GM12891 (cell line): ENCODE data around the gene SNRNP35.
"Not testable (repeated sequence)": the region's sequence is repeated elsewhere in the genome, so short reads cannot be mapped to it uniquely, and the experiment has no call there.

Experiments
- DNase-seq: peaks from one replicate; pipeline ENCODE4 v3.0.0; 2011; ENCODE audit warnings: low spot score; ENCODE audit not compliant: insufficient read length
- FAIRE-seq: peaks from 2 replicates; lab custom pipeline; 2011; peaks lifted over from hg19 to GRCh38; lab: Jason Lieb, UNC
- PAX5 ChIP-seq: IDR thresholded peaks from 2 replicates; pipeline ENCODE4 v1.6.1; 2011; ENCODE audit warnings: low read length, moderate library complexity, mild to moderate bottlenecking; ENCODE audit not compliant: insufficient read depth, severe bottlenecking
- POLR2A ChIP-seq: IDR thresholded peaks from 2 replicates; pipeline ENCODE4 v1.6.1; 2011; ENCODE audit warnings: low read depth, low read length, control low read depth
- POLR2AphosphoS5 ChIP-seq: IDR thresholded peaks from 2 replicates; pipeline ENCODE4 v1.6.1; 2011; ENCODE audit warnings: low read depth, low read length, control low read depth
- POU2F2 ChIP-seq: IDR thresholded peaks from 2 replicates; pipeline ENCODE4 v1.6.1; 2011; ENCODE audit warnings: low read depth, mild to moderate bottlenecking, control low read depth, low read length, moderate library complexity
- SPI1 ChIP-seq: IDR thresholded peaks from 2 replicates; pipeline ENCODE4 v1.6.1; 2011; ENCODE audit warnings: low read depth, low read length, control low read depth
- TAF1 ChIP-seq: IDR thresholded peaks from 2 replicates; pipeline ENCODE4 v1.6.1; 2011; ENCODE audit warnings: low read depth, low read length, control low read depth

The SNRNP35 gene

GRCh38 chr12:123506059-123506842 lies 48.3 kb downstream of the SNRNP35 start:
- TF ChIP-seq TAF1 (no peak), SPI1 (no peak), POLR2AphosphoS5 (no peak), PAX5 (no peak), POU2F2 (no peak), POLR2A (no peak)
- FAIRE-seq (no peak), DNase-seq (no peak)

DNA sequence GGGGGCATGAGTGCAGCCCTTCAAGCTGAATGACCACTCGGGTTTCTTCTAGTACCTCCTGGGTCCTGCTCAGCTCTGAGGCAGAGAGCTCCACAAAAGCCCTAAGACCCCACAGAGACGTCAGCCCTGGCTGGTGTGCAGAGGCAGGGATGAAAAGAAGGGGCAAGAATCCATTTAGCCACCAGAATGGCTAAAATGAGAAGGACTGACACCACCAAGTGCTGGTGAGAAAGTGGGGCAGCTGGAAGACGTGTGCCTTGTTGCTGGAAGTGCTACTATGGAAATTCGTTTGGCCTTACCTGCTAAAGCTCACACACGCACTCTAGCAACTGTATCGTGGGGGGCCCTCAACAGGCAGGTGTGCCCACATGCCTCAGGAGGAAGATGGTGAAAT lies 48.9 kb downstream of the SNRNP35 start:
- FAIRE-seq (no peak), DNase-seq (no peak)
- TF ChIP-seq SPI1 (no peak), POLR2A (no peak), POU2F2 (no peak), POLR2AphosphoS5 (no peak), TAF1 (no peak), PAX5 (no peak)

GRCh38 chr12:123512838-123513665 lies 55.1 kb downstream of the SNRNP35 start:
- FAIRE-seq (peak; percentile 80), DNase-seq (no peak)
- TF ChIP-seq POU2F2 (no peak), PAX5 (no peak), POLR2AphosphoS5 (no peak), TAF1 (no peak), POLR2A (no peak), SPI1 (no peak)

DNA sequence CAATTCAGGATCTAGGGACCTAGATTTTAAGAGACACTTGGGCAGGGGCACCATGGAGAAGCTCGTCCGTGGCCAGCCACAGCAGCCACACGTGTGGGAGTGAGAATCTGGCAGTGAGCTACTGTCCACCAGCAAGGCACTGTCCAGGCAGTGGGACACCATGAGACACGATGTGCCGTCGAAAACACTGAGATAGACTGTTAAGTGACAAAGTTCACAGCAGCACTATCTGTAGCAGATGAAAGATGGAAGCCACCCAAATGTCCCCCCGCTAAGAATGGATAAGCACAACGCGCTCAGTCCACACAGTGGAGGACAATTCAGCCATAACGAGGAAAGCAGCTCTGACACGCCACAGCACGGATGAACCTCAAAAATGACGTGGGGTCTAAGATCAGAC lies 55.9 kb downstream of the SNRNP35 start:
- DNase-seq: no peak
- TF ChIP-seq POLR2AphosphoS5 (no peak), POLR2A (no peak)
- no peak for FAIRE-seq

- not testable (repeated sequence) for FAIRE-seq, DNase-seq
Measured at GRCh38 chr12:123514582-123515221, 56.8 kb downstream of the SNRNP35 start.

GRCh38 chr12:123516216-123516780 lies 58.4 kb downstream of the SNRNP35 start:
- no peak for FAIRE-seq
- TF ChIP-seq TAF1: no peak
- no peak for TF ChIP-seq POLR2A
- TF ChIP-seq POU2F2: no peak
- no peak for TF ChIP-seq PAX5
- TF ChIP-seq SPI1: no peak
- no peak for TF ChIP-seq POLR2AphosphoS5
- DNase-seq: no peak
